H1 (cell line): Measurements from ENCODE around the gene SIM2.

Experiments used
- CTCF ChIP-seq, 3 experiments: IDR thresholded peaks; 1 replicate in 2 of 3; 2 replicates in 1 of 3; pipeline versions ENCODE4 v1.5.1 to v1.6.1; 2011; ENCODE audit warnings: low read length in 3 of 3, mild to moderate bottlenecking in 3 of 3, inconsistent platforms in 2 of 3, low read depth in 1 of 3, moderate library complexity in 1 of 3; ENCODE audit not compliant: insufficient read depth in 1 of 3; ENCODE audit errors: control extremely low read depth in 1 of 3
- POLR2A ChIP-seq, 2 experiments: IDR thresholded peaks; 1 replicate in 1 of 2; 2 replicates in 1 of 2; pipeline ENCODE4 v1.6.1; 2011; ENCODE audit warnings: low read depth in 2 of 2, low read length in 2 of 2, mild to moderate bottlenecking in 2 of 2; ENCODE audit errors: control extremely low read depth in 1 of 2
- POLR2AphosphoS5 ChIP-seq: IDR thresholded peaks from 2 replicates; pipeline ENCODE4 v1.6.1; 2011; ENCODE audit warnings: low read depth, low read length

- TF ChIP-seq POLR2AphosphoS5 = no peak
- TF ChIP-seq CTCF (IDR thresholded peaks at IDR 0.05; ENCODE audit: control extremely low read depth in 1 of 3, insufficient read depth in 1 of 3, low read depth in 1 of 3, low read length in 3 of 3) = no peak
- TF ChIP-seq POLR2A (IDR thresholded peaks at IDR 0.05; ENCODE audit: control extremely low read depth in 1 of 2, low read depth in 2 of 2, low read length in 2 of 2) = no peak
Observed at GRCh38 chr21:36681117-36681631, 17.7 kb upstream of the SIM2 start.
